Measurements from ENCODE around the gene PRAME.

The PRAME gene

DNA sequence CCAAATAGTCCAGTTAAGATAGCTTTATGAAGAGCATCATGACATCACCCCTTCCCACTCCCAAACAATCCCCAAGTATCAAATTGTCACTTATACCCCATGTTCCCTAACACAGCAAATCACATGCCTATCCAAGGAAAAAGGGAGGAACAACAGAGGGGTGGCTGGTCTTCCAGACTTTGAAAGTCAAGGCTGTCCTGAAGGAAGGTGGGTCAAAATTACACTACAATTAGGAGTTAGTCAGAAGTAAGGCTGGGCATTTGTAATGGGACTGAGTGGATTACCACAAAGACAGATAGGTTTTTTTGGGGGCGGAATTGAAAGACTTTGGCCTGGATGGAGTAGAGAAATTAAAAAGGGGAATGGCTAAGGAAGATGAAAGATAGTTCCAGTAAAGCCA lies 5.9 kb downstream of the PRAME start:
- no peak overlapping the region for H3K4ac ChIP-seq (ENCODE audit: low read depth in 1 of 2, low read length in 2 of 2)
- no peak for DNase-seq
- no peaks in the 10 kb centered on the region for H3K4me1 ChIP-seq (ENCODE audit: control insufficient read depth, insufficient read depth, low read depth, low read length)
- no peak overlapping the region for H2BK5ac ChIP-seq (ENCODE audit: low read depth, low read length, poor library complexity, severe bottlenecking)
- no peak overlapping the region for H3K23ac ChIP-seq (ENCODE audit: low read length in 2 of 2)
- no peak overlapping the region for H4K8ac ChIP-seq (ENCODE audit: low read length)
- H3K18ac ChIP-seq (ENCODE audit: low read depth in 1 of 2, low read length in 2 of 2) = no peak overlapping the region
- H3K36me3 ChIP-seq (ENCODE audit: control insufficient read depth in 1 of 2, insufficient read depth in 2 of 2, low read depth in 1 of 2, low read length in 2 of 2) = no peaks in the 10 kb centered on the region
- H2AK5ac ChIP-seq (ENCODE audit: low read length, severe bottlenecking) = no peak overlapping the region
- H2BK12ac ChIP-seq (ENCODE audit: low read length in 2 of 2) = no peak overlapping the region
- H3K9me3 ChIP-seq (ENCODE audit: control insufficient read depth, low read length) = no peaks in the 10 kb centered on the region
- H3K9ac ChIP-seq (ENCODE audit: low read length) = no peak overlapping the region
- no peaks in the 10 kb centered on the region for H3K79me1 ChIP-seq (replicated peaks; ENCODE audit: low read length, poor library complexity, severe bottlenecking)
- no peak overlapping the region for H3K14ac ChIP-seq (ENCODE audit: low read length in 2 of 2)
- WGBS = 24% methylated on average over 1 of the region's 1 CpG
- no peak overlapping the region for H3K27ac ChIP-seq (ENCODE audit: low read length, poor library complexity, severe bottlenecking)
- no peak overlapping the region for H2AFZ ChIP-seq (ENCODE audit: low read depth, low read length)
- H3K4me2 ChIP-seq (ENCODE audit: low read length, poor library complexity, severe bottlenecking) = no peak overlapping the region
- H3K4me3 ChIP-seq (ENCODE audit: insufficient read depth in 1 of 2, low read depth in 1 of 2, low read length in 2 of 2) = no peak overlapping the region
- no peak overlapping the region for H4K91ac ChIP-seq (ENCODE audit: low read length)
- no peak overlapping the region for H2BK120ac ChIP-seq (ENCODE audit: low read depth, low read length)
- H3K27me3 ChIP-seq (ENCODE audit: control insufficient read depth in 1 of 2, insufficient read depth in 1 of 2, low read length in 2 of 2) = peaks cover 6 to 46% of the 10 kb centered on the region in 2 experiments
- no peak overlapping the region for H2BK15ac ChIP-seq (ENCODE audit: low read depth, poor library complexity, severe bottlenecking)

DNA sequence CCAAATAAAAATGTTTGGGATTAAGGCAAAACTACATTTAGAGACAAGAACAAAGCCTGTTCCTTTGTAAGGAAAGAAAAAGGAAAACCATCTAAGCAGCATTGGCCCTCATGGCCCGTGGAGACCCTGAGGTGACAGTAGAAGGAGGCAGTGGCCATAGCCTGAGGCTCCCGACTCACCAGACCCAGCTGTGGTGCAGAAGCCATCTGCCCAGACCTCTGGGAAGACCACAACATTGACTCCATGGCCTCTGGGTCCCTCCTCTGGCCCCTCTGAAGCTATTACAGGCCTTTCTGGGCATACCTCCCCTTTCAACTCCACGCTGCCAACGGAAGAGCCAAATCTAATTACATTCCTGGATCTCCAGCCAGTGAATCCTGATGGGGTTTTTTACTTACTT lies 6.4 kb downstream of the PRAME start:
- no peak overlapping the region for H4K91ac ChIP-seq (ENCODE audit: low read length)
- no peaks in the 10 kb centered on the region for H3K36me3 ChIP-seq (ENCODE audit: control insufficient read depth in 1 of 2, insufficient read depth in 2 of 2, low read depth in 1 of 2, low read length in 2 of 2)
- H3K4me2 ChIP-seq (ENCODE audit: low read length, poor library complexity, severe bottlenecking) = no peak overlapping the region
- 33% methylated on average over 4 of the region's 4 CpGs for WGBS
- no peak overlapping the region for H2BK120ac ChIP-seq (ENCODE audit: low read depth, low read length)
- no peak overlapping the region for H3K4ac ChIP-seq (ENCODE audit: low read depth in 1 of 2, low read length in 2 of 2)
- no peak overlapping the region for H3K14ac ChIP-seq (ENCODE audit: low read length in 2 of 2)
- no peak overlapping the region for H2AK5ac ChIP-seq (ENCODE audit: low read length, severe bottlenecking)
- no peak overlapping the region for H3K18ac ChIP-seq (ENCODE audit: low read depth in 1 of 2, low read length in 2 of 2)
- no peak overlapping the region for H4K8ac ChIP-seq (ENCODE audit: low read length)
- H3K4me1 ChIP-seq (ENCODE audit: control insufficient read depth, insufficient read depth, low read depth, low read length) = no peaks in the 10 kb centered on the region
- no peak overlapping the region for H2BK15ac ChIP-seq (ENCODE audit: low read depth, poor library complexity, severe bottlenecking)
- DNase-seq = no peak
- no peak overlapping the region for H3K9ac ChIP-seq (ENCODE audit: low read length)
- H3K79me1 ChIP-seq (replicated peaks; ENCODE audit: low read length, poor library complexity, severe bottlenecking) = no peaks in the 10 kb centered on the region
- no peaks in the 10 kb centered on the region for H3K9me3 ChIP-seq (ENCODE audit: control insufficient read depth, low read length)
- H2BK12ac ChIP-seq (ENCODE audit: low read length in 2 of 2) = no peak overlapping the region
- no peak overlapping the region for H3K23ac ChIP-seq (ENCODE audit: low read length in 2 of 2)
- H2AFZ ChIP-seq (ENCODE audit: low read depth, low read length) = peak overlapping the region; percentile 10
- H2BK5ac ChIP-seq (ENCODE audit: low read depth, low read length, poor library complexity, severe bottlenecking) = no peak overlapping the region
- peaks cover 7 to 50% of the 10 kb centered on the region in 2 experiments for H3K27me3 ChIP-seq (ENCODE audit: control insufficient read depth in 1 of 2, insufficient read depth in 1 of 2, low read length in 2 of 2)
- H3K27ac ChIP-seq (ENCODE audit: low read length, poor library complexity, severe bottlenecking) = no peak overlapping the region
- H3K4me3 ChIP-seq (ENCODE audit: insufficient read depth in 1 of 2, low read depth in 1 of 2, low read length in 2 of 2) = no peak overlapping the region

DNA sequence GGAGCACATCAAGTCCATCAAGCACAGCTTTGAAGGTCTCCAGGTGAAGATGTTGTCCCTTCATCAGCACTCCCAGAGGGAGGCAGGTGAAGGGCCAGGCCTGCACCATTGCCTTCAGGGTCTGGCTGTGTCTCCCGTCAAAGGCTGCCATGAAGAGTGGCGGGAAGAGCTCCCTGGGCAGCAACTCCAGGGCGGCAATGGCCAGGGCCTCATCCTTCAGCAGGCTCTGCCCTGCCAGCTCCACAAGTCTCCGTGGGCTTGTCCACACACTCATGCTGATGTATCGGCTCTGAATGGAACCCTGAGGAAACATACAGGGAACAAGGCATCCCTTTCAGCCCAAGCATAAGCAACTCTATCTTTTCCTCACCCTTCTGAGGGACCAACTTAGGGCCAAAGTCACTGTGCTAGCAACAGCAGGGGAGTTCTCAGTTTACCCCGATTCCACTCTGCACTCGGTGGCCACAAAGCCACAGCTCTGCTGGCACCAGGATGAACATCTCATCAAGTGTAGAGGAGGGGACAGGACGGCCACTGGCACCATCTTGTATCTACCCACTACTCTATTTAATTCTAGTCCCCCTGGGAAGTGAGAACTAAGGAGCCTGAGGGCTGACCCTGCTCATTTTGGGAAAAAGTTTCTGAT lies 8.2 kb downstream of the PRAME start:
- Histone ChIP-seq H2BK120ac (ENCODE audit: low read depth, low read length) (no peak overlapping the region), H3K4me3 (ENCODE audit: insufficient read depth in 1 of 2, low read depth in 1 of 2, low read length in 2 of 2) (no peak overlapping the region), H3K18ac (ENCODE audit: low read depth in 1 of 2, low read length in 2 of 2) (no peak overlapping the region), H3K9ac (ENCODE audit: low read length) (no peak overlapping the region), H2AFZ (ENCODE audit: low read depth, low read length) (no peak overlapping the region), H3K4me2 (ENCODE audit: low read length, poor library complexity, severe bottlenecking) (no peak overlapping the region), H2AK5ac (ENCODE audit: low read length, severe bottlenecking) (no peak overlapping the region), H3K4ac (ENCODE audit: low read depth in 1 of 2, low read length in 2 of 2) (no peak overlapping the region), H3K27me3 (ENCODE audit: control insufficient read depth in 1 of 2, insufficient read depth in 1 of 2, low read length in 2 of 2) (peaks cover 7 to 61% of the 10 kb centered on the region in 2 experiments), H3K27ac (ENCODE audit: low read length, poor library complexity, severe bottlenecking) (no peak overlapping the region), H3K14ac (ENCODE audit: low read length in 2 of 2) (no peak overlapping the region), H3K23ac (ENCODE audit: low read length in 2 of 2) (no peak overlapping the region), H3K9me3 (ENCODE audit: control insufficient read depth, low read length) (no peaks in the 10 kb centered on the region), H2BK12ac (ENCODE audit: low read length in 2 of 2) (no peak overlapping the region), H4K8ac (ENCODE audit: low read length) (no peak overlapping the region), H3K4me1 (ENCODE audit: control insufficient read depth, insufficient read depth, low read depth, low read length) (no peaks in the 10 kb centered on the region), H4K91ac (ENCODE audit: low read length) (no peak overlapping the region), H3K36me3 (ENCODE audit: control insufficient read depth in 1 of 2, insufficient read depth in 2 of 2, low read depth in 1 of 2, low read length in 2 of 2) (no peaks in the 10 kb centered on the region), H2BK15ac (ENCODE audit: low read depth, poor library complexity, severe bottlenecking) (no peak overlapping the region), H3K79me1 (replicated peaks; ENCODE audit: low read length, poor library complexity, severe bottlenecking) (no peaks in the 10 kb centered on the region), H2BK5ac (ENCODE audit: low read depth, low read length, poor library complexity, severe bottlenecking) (no peak overlapping the region)
- WGBS = 81% methylated on average over 7 of the region's 8 CpGs
- no peak for DNase-seq

- Histone ChIP-seq H4K8ac (ENCODE audit: low read length) (no peak overlapping the region), H4K91ac (ENCODE audit: low read length) (no peak overlapping the region), H3K23ac (ENCODE audit: low read length in 2 of 2) (no peak overlapping the region), H2AK5ac (ENCODE audit: low read length, severe bottlenecking) (no peak overlapping the region), H2BK120ac (ENCODE audit: low read depth, low read length) (no peak overlapping the region), H2AFZ (ENCODE audit: low read depth, low read length) (no peak overlapping the region), H3K36me3 (ENCODE audit: control insufficient read depth in 1 of 2, insufficient read depth in 2 of 2, low read depth in 1 of 2, low read length in 2 of 2) (no peaks in the 10 kb centered on the region), H3K9me3 (ENCODE audit: control insufficient read depth, low read length) (no peaks in the 10 kb centered on the region), H3K27me3 (ENCODE audit: control insufficient read depth in 1 of 2, insufficient read depth in 1 of 2, low read length in 2 of 2) (peaks cover 7 to 60% of the 10 kb centered on the region in 2 experiments), H3K27ac (ENCODE audit: low read length, poor library complexity, severe bottlenecking) (no peak overlapping the region), H2BK12ac (ENCODE audit: low read length in 2 of 2) (no peak overlapping the region), H3K9ac (ENCODE audit: low read length) (no peak overlapping the region), H3K4me2 (ENCODE audit: low read length, poor library complexity, severe bottlenecking) (no peak overlapping the region), H3K14ac (ENCODE audit: low read length in 2 of 2) (no peak overlapping the region), H3K79me1 (replicated peaks; ENCODE audit: low read length, poor library complexity, severe bottlenecking) (no peaks in the 10 kb centered on the region), H2BK5ac (ENCODE audit: low read depth, low read length, poor library complexity, severe bottlenecking) (no peak overlapping the region), H3K18ac (ENCODE audit: low read depth in 1 of 2, low read length in 2 of 2) (no peak overlapping the region), H3K4ac (ENCODE audit: low read depth in 1 of 2, low read length in 2 of 2) (no peak overlapping the region), H3K4me1 (ENCODE audit: control insufficient read depth, insufficient read depth, low read depth, low read length) (no peaks in the 10 kb centered on the region), H2BK15ac (ENCODE audit: low read depth, poor library complexity, severe bottlenecking) (no peak overlapping the region), H3K4me3 (ENCODE audit: insufficient read depth in 1 of 2, low read depth in 1 of 2, low read length in 2 of 2) (no peak overlapping the region)
- DNase-seq = no peak
- WGBS = 43% methylated on average over 1 of the region's 1 CpG
These were observed 10.2 kb downstream of the PRAME start for GRCh38 chr22:22548910-22549309.

Measured in mesenchymal stem cell (in vitro differentiated cells and primary cell).